DMS153 treated with DMSO at 0.1 percent for 48 hours (cell line): ENCODE measurements around the gene UTP25.

Source experiments
- DNase-seq: peaks from one replicate; lab custom pipeline; 2025; ENCODE audit not compliant: unreplicated experiment; lab: John Stamatoyannopoulos, UW

Gene UTP25

DNA sequence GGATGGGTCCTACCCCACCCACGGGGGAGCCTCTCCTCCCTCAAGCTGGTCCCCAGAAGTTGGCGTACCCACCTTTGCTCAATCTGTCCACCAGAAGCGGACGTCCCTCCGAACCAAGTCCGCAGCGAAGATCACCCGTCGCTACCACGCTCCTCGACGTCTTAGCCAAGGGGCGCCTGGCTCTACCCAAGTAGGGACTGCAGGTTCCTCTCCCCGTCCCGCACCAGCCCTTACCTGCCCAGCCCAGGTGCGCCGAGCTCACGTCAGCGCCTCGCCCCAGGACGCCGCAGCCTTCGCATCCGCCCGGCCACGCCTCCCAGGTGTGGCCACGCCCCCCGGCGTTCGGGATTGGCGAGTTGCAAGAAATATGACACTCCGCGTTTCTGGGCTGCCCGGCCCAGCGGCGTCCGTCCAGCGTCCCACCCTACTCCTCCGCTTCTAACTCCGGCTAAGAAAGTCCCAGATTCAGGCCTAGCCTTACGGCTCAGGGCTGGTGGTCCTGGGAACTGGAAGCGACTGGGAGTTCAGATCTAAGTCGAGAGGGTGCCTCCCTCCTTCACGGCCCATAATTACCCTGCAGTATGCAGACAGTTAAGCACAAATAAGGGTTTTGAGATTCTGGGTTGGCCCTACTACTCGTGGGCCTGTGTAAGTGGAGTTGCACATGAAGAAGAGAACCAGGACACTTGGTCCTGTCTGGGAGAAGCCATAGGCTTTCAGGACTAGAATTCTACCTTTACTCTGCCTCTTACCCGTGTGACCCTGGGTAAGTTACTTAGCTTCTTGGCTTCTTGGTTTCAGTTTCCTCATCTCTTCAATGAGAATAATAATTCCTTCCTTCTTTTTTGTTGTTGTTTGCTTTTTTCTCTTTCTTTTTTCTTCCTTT is 21.7 kb upstream of the UTP25 start, which contains the start of gene IRF6:
IRF6 (minus strand) TSS at position 268 of the 886 bp plus-strand sequence. CDS start 4,729 bp downstream, outside the sequence.
- DNase-seq: peak; percentile 96

DNA sequence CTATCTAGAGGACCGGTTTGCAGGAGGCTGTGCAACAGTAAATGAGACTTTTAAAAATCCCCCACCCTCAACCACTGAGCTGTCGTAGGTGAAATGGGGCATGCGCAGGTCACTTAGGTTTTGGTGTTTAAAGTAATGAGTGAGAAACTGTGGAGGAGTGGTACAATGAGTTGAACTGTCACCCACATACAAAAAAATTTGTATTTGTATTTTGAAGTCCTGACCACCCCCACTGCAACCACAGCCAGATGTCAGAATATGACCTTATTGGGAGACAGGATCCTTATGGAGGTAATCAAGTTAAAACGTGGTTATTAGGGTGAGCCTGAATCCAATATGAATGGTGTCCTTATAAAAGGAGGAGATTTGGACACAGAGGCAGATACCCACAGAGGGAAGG is 20.3 kb upstream of the UTP25 start:
- no peak for DNase-seq

DNA sequence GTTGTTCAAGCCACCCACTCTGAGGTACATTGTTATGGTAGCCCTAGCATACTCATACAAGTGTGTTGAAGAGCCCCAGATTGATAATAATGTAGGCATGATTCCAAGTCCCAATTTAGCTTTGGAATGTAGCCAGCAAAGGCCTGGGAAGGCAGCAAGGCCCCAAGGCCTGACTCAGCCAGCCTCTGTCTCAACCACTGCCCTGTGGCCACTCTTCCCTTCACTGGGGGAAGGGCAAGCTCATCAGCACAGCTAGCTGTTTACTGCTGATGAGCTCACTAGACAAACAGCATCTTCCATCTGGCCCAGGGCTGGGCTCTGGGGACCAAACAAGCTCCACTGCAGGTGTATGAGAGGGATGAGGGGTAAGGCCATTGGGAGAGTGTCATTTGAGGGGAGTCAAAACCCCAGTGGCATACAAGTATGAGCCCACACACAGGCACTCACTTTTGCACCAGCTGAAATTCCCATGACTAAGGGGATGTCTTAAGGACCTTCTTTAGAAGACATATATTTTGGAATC is 19.7 kb upstream of the UTP25 start:
- peak; percentile 93 for DNase-seq

DNA sequence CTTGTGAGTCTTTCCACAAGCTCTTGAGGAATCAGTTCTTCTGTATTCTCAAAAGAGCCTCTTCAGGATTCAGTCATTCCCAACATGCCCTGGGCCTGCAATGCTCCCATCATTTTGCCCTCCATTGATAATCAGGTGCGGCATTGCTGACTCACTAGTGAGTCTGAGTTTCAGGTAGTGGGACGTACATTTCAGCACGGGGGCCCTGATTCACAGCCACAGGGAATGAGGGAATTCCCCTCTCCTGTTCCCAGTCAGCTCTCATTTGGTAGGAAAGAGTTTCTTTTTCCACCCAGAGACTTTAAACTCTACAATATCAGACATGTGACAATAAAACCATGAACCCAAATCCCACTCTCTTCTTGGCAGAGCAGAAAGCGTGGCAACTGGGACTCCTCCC is 18.2 kb upstream of the UTP25 start:
- DNase-seq: no peak

DNA sequence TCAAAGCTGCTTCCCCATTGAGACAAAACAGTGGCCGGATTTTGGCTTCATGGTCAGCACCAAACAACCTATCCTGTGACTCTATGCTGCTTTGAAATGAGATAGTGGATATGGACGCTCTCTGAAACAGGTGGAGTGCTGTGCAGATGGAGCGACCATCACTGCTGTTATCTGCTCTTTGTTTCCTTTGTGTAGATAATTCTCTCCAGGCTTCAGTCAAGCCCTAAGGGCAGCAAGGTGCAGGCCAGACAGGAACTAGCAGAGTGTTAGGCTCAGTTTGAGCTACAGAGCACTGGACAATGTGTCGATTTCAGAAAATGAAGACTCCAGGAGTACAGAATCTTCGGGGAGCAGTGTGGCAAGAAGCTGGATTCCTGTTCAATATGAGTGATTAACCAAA is 17.0 kb upstream of the UTP25 start:
- no peak for DNase-seq

DNA sequence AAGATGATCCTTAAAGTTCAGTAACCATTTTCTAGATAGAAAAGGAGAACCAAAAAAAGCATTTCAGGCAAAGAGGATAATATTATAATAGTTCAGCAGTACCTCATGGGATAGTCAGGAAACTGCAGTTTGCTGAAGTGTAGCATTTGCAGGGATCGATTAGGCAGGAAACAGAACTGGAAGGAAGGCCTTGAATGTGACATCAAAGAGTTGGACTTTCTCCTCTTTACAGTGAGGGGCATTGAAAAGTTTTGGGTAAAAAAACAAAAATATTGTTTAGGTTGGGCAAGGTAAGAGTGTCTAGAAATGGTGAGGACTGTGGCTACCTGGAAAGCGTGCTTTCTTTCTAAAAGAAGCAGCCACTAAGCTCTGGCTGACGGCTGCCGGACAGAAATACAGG is 13.9 kb upstream of the UTP25 start:
- DNase-seq: no peak

DNA sequence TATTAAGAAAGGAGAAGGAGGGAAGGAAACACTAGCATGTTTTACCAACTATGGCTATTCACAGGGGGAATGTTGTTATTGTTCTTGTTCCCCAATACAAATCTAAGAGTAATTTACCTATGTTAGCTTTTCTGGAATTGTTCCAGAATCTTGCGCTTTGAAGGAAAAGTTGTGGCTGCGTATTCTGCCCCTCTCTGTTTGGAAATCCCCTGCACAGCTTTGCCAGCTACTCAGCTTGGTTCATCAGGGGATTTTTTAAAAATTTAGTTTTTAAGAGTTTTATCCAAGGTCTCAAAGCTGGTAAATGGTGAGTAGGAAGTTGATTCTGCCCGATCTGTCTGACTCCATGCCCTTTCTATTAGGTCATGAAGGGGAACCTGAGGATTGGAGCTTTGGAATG is 12.3 kb upstream of the UTP25 start:
- no peak for DNase-seq

DNA sequence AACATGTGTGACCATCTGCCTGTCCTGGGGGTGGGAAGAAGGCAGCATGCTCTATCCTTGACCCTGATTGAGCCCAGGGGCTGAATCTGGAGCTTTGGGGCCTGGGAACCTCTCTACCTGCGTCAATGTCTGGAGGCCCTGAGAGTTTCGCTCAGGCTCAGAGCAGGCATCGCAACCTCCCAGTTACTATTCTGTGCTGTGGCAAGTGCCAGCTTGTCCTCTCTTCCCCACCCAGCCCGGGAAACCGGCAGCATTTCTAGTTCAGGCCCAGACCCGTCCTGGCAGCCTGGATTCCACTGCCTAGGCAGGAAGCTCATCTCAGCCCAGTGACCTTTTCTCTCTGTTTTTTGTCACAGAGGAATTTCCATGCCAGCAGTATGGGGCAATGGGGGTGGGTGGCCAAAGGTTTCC is 11.8 kb upstream of the UTP25 start:
- peak; percentile 85 for DNase-seq

DNA sequence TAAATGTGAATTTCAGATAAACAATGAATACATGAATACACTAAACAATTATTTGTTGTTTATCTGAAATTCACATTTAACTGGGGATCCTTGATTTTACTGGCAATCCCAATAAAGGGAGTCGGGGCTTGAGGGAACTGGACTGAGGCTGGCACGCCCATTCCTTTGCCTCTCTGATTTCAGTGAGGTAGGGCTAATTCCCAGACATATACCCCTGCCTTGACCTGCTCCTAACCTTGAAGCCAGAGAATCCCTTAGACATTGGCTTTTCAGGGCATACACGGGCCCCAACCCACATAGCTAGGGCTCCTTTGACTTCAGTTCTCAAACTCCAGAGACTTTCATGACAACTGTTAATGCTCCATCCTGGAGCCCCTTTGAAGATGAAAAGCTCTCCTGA is 10.8 kb upstream of the UTP25 start:
- DNase-seq: no peak

DNA sequence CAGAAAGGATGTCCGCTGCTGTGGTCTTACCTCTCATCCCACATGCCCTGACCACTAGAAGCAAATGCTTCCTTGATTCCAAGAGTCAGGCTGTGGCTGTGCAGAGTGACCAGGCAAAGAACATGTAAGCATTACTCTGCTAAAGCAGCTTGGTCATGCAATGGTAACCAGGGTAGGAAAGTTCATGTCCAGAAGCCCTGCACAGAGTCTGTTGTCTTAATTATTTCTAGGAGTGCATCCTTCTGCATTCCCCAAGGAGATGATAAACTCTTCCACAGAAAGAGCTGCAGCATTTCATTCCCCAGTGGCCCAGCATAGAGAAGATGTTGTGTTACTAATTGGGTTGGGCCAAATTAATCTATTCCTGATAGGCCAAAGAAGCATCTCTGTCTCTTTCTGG is 10.1 kb upstream of the UTP25 start:
- DNase-seq: no peak

DNA sequence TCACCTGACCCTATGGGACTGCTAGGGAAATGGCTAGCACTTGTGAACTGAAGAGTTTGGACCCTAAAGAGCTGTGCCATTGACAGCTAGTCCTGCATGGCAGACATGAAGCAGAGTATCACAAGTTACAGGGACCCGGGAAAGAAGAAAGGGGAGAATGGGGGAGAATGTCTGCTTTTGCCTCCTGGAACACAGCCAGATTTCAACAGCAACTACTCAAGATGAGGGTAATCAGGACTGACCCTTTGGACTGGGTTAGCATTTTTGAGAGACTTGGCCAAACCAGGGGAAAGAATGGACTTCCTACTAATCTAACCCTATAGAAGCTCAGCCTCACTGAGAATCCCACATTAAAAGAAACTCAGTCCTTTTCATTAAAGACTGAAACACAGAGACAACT is 8.7 kb upstream of the UTP25 start:
- DNase-seq: no peak

DNA sequence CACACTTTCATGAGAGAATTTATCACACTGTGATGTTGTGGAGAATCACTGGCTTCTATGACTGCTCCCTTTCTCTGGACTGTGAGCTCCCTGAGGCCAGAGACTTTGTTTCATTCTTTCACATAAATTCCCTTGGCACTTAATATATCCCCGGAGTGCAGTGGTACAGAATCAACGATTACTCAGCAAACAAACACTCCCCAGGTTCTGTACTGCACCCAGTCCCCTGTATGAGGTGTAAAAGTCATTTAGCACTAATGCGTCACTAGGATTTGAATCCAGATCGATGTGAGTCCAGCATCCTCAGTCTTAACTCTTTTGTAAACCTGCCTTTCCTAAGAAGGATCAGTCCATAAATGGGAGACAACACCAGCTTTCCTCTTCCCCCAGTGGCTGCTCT is 6.8 kb upstream of the UTP25 start:
- no peak for DNase-seq

DNA sequence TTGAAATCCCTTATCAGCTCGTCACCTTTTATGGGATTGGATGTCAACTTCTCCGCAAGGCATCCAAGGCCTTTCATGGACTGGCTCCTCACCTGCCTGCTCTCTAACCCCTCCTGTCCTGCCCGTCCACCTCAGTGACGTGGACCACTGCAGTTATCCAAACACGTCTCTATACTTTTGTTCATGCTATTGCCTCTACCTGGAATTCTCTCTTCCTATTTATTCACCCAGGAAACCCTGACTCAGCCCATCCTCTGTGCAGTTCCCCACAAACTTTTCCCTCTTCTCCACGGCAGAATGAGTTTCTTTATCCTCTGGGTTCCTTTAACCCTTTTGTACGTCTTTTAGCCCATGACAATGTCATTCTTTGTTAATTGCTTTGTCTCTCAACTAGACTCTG is 5.1 kb upstream of the UTP25 start:
- no peak for DNase-seq

DNA sequence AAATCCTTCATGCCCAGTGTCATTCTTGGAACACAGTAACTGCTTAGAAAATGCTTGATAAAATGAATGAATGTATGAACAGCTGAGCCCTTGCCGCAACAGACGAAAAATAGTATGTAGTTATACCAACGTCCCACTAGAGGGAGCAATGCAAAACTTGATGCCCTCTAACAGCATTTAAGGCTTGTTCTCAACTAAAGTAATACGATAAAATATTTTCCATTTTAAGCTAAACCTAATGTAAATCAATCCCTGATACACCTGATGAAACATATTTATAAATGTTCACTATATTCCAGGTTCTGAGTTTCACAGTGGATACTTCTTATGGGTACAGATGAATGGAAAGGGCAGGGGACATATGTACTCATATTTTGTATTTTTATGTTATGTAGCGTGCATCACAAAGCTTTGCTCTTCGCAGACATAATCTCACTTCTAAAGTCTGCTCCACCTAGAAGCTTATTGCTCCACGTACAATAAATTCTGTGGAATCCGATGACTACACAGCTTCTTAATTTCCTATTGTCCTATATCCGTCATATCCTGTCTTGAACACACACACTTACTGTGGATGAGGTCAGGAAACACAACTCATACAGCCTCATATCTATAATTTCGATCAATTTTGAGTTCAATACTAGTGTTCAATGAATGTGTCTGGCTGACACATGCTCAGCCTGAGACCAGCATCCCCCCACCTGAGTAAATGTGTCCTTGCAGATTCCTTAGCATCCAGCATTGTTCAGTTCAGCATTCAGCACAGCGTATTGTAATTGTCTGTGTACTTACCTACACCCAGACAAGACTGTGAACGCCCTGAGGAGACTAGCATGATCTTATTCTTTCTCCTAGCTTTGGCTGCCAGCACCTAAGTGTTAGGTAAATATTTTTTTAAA is 4.4 kb upstream of the UTP25 start:
- peak; percentile 77 for DNase-seq

DNA sequence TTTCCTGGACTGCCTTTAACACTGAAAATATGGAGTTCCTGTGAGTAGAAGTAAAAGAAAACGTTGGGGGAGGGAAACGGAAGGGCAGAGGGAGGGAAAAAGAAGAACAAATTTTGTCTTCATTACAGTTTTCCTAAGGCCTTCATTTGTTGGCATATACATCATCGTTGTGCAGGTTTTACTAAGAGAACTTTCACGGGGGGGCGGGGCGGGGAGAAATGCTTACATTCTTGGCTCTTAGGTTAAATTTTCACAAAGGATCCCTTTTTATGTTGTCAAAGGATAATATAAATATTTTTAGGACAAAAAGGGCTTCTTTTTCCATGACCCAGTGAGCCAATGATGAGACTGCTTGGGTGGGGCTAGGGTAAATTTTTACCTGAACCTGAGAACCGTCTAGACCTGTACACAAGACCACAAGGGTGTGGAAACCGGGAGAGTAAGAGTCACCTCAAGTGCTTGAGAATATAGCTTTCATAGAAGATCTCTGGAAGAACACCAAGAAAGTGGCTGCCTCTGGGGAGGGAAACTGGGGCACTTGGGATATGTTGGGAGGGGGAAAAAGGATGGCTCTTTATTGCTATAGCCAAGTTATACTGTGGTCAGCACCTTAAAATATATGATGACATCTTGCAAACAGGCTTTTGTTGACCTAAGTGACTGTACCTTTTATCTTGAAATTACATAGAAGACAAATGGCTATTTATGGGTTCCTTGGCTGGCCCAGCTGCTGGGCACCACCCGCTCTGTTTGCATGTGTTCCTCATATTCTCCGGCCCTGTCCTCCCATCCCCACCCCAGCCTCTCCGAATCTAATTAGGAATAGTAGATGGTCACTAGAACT is 2.0 kb upstream of the UTP25 start:
- no peak for DNase-seq

DNA sequence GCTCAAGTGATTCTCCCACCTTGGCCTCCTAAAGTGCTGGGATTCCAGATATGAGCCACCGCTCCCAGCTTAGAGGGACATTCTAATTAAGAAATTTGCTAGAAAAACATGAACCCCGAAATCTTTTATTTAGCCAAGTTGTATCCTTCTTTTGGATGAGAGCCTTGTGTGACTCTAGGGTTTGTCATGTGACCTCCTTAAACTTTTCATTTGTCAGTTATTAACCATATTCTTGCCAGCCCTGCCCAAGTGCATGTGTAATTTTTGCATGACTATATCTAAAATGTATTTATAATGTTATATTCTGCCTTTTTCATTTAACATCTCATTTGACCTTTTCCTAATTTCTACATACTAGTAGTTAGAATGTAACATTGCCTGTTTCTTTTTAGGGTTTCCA is 1.9 kb downstream of the UTP25 start:
- no peak for DNase-seq

DNA sequence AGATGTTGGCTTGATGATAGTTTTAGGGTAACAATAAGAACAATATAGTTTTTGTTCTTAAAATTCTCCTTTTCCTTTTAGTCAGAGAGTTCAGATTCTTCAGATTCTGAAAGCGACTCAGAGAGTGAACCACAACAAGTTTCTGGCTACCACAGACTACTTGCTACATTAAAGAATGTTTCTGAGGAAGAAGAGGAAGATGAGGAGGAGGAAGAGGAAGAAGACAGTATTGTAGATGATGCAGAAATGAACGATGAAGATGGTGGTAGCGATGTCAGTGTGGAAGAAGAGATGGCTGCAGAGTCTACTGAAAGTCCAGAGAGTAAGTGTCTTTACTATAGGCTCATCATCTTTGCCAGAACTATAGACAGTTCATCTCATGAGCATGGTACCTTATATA is 3.0 kb downstream of the UTP25 start:
- no peak for DNase-seq

DNA sequence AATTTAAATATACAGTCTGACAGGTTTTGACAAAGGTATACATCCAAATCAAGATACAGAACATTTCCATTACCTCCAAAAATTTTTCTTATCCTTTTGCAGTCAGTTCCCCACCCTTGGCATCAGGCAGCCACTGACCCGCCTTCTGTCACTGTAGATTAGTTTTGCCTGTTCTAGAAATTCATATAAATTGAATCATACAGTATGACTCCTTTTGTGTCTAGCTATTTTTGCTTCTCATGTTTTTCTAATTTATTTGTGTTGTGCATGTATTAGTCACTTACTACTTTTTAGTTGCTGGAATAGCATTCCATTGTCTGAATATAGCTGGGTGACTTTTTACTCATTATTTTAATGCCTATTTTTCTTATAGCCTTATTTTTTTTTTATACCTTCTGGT is 3.8 kb downstream of the UTP25 start:
- DNase-seq: no peak

DNA sequence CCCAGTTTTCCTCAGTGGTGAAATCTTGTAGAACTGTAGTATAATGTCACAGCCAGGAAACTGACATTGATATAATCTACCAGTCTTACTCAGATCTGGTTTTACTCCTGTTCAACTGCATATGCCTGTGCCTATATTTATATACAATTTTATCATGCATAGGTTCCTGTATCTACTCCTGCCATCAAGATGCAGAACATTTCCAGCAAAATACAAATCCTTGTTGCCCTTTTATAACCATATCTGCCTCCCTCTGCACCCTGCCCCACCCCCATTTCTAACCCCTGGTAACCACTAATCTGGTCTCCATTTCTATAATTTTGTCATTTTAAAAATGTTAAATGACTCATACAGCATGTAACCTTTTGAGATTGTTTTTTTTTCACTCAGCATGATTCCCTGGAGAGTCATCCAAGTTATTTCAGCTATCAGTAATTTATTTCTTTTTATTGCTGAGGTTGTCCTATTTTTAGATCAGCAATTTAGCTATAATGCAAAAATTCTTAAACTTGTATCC is 8.1 kb downstream of the UTP25 start:
- DNase-seq: no peak

DNA sequence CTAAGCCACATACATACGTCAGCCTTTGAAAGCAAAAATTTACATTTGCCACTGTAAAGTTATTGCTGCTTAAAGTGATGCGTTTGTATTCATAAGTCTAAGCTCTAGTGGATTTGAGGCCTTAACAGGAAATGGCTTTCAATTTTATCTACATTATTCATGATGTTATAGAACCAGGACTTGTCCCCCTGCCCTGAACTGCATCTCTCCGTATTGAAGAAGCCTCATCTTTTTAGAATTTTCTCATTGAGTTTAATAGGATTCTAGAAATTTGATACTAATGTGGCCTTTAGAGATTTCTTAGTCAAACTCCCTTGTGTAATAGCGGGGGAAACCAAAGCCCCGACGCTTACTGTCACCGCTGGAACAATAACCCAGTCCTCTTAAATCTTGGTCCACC is 9.9 kb downstream of the UTP25 start:
- no peak for DNase-seq

DNA sequence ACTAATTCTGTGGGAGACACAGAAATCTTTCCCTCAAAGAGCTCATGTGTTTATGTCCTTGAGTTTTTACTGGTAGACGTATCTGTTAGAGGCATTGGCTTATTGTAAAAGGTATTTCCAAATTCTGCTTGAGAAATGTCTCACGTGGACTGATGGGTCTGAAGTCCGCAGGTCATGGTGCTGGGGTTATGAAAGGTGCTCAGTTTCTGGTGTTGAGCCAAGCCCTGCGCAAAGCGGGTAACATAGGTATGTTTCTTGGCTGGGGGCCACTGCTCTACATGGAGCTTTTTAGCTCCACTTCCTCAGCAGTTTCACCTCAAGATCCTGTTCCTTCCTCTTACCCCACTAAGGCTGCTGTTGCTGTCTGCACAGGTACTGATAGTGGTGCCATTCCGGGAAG is 10.8 kb downstream of the UTP25 start:
- DNase-seq: no peak
